ENCODE measurements around the gene PTMA. TPM values are rescaled to one million over a fixed set of nuclear protein-coding genes. Genes with fewer than 3 reads are reported as not detected.

PTMA gene
- total and polyA plus RNA-seq, 11 donors, result 143 to 707 (median 207) TPM

- intact Hi-C loops (cut with DNase I), result loop anchor here in 2 of 10 donors (5.0 kb wide), 1 partner anchor 43 kb away; the partner anchor contains the start of gene PTMA (in 2 of the 2)
- Histone ChIP-seq H3K36me3 (no peaks in the 10 kb centered on the region), H3K9me3 (no peaks in the 10 kb centered on the region), H3K4me1 (peaks cover 3 to 47% (median 35%) of the 10 kb centered on the region in 12 donors), H3K27me3 (no peaks in the 10 kb centered on the region), H3K27ac (peak overlapping the region in 11 of 12 donors; percentile 96 to 100 (median 99)), H3K4me3 (no peak overlapping the region)
- ATAC-seq (no peak), DNase-seq (no peak)
- 89 to 96% (median 91%) methylated on average over 8 of the region's 8 CpGs for WGBS, 4 donors
- TF ChIP-seq POLR2A (IDR thresholded peaks at IDR 0.05), result no peak
- TF ChIP-seq CTCF (IDR thresholded peaks at IDR 0.05), result no peak
These were observed 43.6 kb upstream of the PTMA start for GRCh38 chr2:231664727-231665126.

- ATAC-seq (no peak), DNase-seq (peak in 1 of 5 donors; percentile 8)
- Histone ChIP-seq H3K4me1 (peaks cover 3 to 52% (median 41%) of the 10 kb centered on the region in 12 donors), H3K36me3 (no peaks in the 10 kb centered on the region), H3K9me3 (no peaks in the 10 kb centered on the region), H3K27me3 (no peaks in the 10 kb centered on the region), H3K27ac (peak overlapping the region; percentile 96 to 100 (median 99)), H3K4me3 (peak overlapping the region in 11 of 12 donors; percentile 27 to 64 (median 57))
- intact Hi-C loops (cut with DNase I), result loop anchor here in 3 of 10 donors (1.0 to 5.0 kb wide), 4 partner anchors 23 to 53 kb away; partner anchors contain the start of gene PTMA (in 1 of the 3)
- 59 to 69% (median 66%) methylated on average over 15 to 20 of the region's 20 CpGs for WGBS, 4 donors
- TF ChIP-seq POLR2A (IDR thresholded peaks at IDR 0.05), result no peak
- TF ChIP-seq CTCF (IDR thresholded peaks at IDR 0.05), result no peak
These were observed 42.8 kb upstream of the PTMA start for GRCh38 chr2:231665245-231666170.

- peak; percentile 89 to 93 (median 90) for ATAC-seq
- TF ChIP-seq CTCF (IDR thresholded peaks at IDR 0.05) (peak in 1 of 12 donors; percentile 5), POLR2A (IDR thresholded peaks at IDR 0.05) (peak; percentile 82 to 96)
- WGBS, 4 donors, result 0 to 2% (median 1%) methylated on average over 24 to 32 of the region's 32 CpGs
- H3K27ac ChIP-seq, result peak overlapping the region; percentile 96 to 100 (median 99)
- peaks cover 3 to 59% (median 46%) of the 10 kb centered on the region in 12 donors for H3K4me1 ChIP-seq
- intact Hi-C loops (cut with DNase I), result loop anchor here in 3 of 10 donors (1.0 to 5.0 kb wide), 4 partner anchors 24 to 54 kb away; partner anchors contain the start of gene PTMA (in 1 of the 3)
- peak overlapping the region; percentile 24 to 64 (median 56) for H3K4me3 ChIP-seq
- peak; percentile 95 to 99 (median 97) for DNase-seq
- H3K27me3 ChIP-seq, result no peaks in the 10 kb centered on the region
- H3K36me3 ChIP-seq, result no peaks in the 10 kb centered on the region
- no peaks in the 10 kb centered on the region for H3K9me3 ChIP-seq
These were observed 41.9 kb upstream of the PTMA start for GRCh38 chr2:231666171-231667095.

All from heart left ventricle (tissue), 16 donors.